RWPE2 (cell line): ENCODE results near the gene SLC2A6.

Source experiments
- ATAC-seq: fragments of 200-7000 bp; cut with Tn5 transposase; 3 replicates; pipeline ENCODE4 v1.9.1; 2021; ENCODE audit warnings: low read depth
- DNase-seq: peaks from one replicate; pipeline ENCODE4 v3.0.0-alpha.2; 2020; ENCODE audit warnings: low spot score
- H3K27ac ChIP-seq: fragments of 450-650 bp; 2 replicates; pipeline ENCODE4 v1.5.1; 2017; ENCODE audit warnings: mild to moderate bottlenecking; ENCODE audit not compliant: poor library complexity, severe bottlenecking
- H3K27me3 ChIP-seq: fragments of 250-450 bp; sonication (Bioruptor Pico); 2 replicates; pipeline ENCODE4 v1.5.1; 2021; ENCODE audit warnings: mild to moderate bottlenecking, moderate library complexity; ENCODE audit not compliant: insufficient read depth, poor library complexity, severe bottlenecking
- H3K36me3 ChIP-seq: fragments of 250-450 bp; sonication (Bioruptor Pico); 2 replicates; pipeline ENCODE4 v1.5.1; 2020; ENCODE audit warnings: low read depth, mild to moderate bottlenecking, moderate library complexity
- H3K4me1 ChIP-seq: fragments of 250-450 bp; sonication (Bioruptor Pico); 2 replicates; pipeline ENCODE4 v1.5.1; 2021; ENCODE audit warnings: mild to moderate bottlenecking, moderate library complexity; ENCODE audit not compliant: insufficient read depth, poor library complexity, severe bottlenecking
- H3K4me3 ChIP-seq: fragments of 250-450 bp; sonication (Bioruptor Pico); 2 replicates; pipeline ENCODE4 v1.5.1; 2021; ENCODE audit warnings: mild to moderate bottlenecking, moderate library complexity; ENCODE audit not compliant: severe bottlenecking
- H3K9me3 ChIP-seq: fragments of 250-450 bp; sonication (Bioruptor Pico); 2 replicates; pipeline ENCODE4 v1.5.1; 2021; ENCODE audit warnings: mild to moderate bottlenecking, moderate library complexity; ENCODE audit not compliant: severe bottlenecking
- TF ChIP-seq, protein P1 (sequence below): fragments of 450-650 bp; IDR thresholded peaks from one replicate; pipeline ENCODE4 v1.5.1; 2017; ENCODE audit warnings: mild to moderate bottlenecking, moderate library complexity; ENCODE audit not compliant: poor library complexity, severe bottlenecking

The SLC2A6 gene

GRCh38 chr9:133502112-133502511 lies 23.2 kb upstream of the SLC2A6 start:
- Histone ChIP-seq H3K9me3 (peaks cover 8% of the 10 kb centered on the region), H3K36me3 (no peaks in the 10 kb centered on the region), H3K27me3 (no peaks in the 10 kb centered on the region), H3K27ac (no peak overlapping the region), H3K4me1 (no peaks in the 10 kb centered on the region), H3K4me3 (no peak overlapping the region)
- DNase-seq = no peak
- no peak for ATAC-seq
- TF ChIP-seq, protein P1, sequence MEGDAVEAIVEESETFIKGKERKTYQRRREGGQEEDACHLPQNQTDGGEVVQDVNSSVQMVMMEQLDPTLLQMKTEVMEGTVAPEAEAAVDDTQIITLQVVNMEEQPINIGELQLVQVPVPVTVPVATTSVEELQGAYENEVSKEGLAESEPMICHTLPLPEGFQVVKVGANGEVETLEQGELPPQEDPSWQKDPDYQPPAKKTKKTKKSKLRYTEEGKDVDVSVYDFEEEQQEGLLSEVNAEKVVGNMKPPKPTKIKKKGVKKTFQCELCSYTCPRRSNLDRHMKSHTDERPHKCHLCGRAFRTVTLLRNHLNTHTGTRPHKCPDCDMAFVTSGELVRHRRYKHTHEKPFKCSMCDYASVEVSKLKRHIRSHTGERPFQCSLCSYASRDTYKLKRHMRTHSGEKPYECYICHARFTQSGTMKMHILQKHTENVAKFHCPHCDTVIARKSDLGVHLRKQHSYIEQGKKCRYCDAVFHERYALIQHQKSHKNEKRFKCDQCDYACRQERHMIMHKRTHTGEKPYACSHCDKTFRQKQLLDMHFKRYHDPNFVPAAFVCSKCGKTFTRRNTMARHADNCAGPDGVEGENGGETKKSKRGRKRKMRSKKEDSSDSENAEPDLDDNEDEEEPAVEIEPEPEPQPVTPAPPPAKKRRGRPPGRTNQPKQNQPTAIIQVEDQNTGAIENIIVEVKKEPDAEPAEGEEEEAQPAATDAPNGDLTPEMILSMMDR = no peak

- no peak overlapping the region for H3K4me3 ChIP-seq
- ATAC-seq = no peak
- no peaks in the 10 kb centered on the region for H3K4me1 ChIP-seq
- H3K36me3 ChIP-seq = no peaks in the 10 kb centered on the region
- no peak overlapping the region for H3K27ac ChIP-seq
- peaks cover 8% of the 10 kb centered on the region for H3K9me3 ChIP-seq
- TF ChIP-seq, protein P1 = no peak
- no peaks in the 10 kb centered on the region for H3K27me3 ChIP-seq
- DNase-seq = no peak
These were observed 21.0 kb upstream of the SLC2A6 start for GRCh38 chr9:133499892-133500270.

- Histone ChIP-seq H3K9me3 (peaks cover 8% of the 10 kb centered on the region), H3K4me3 (no peak overlapping the region), H3K27ac (no peak overlapping the region), H3K4me1 (no peaks in the 10 kb centered on the region), H3K36me3 (no peaks in the 10 kb centered on the region), H3K27me3 (no peaks in the 10 kb centered on the region)
- DNase-seq (no peak), ATAC-seq (no peak)
- TF ChIP-seq, protein P1 = no peak
These were observed 20.4 kb upstream of the SLC2A6 start for GRCh38 chr9:133499132-133499891.

- DNase-seq = no peak
- ATAC-seq = no peak
- no peak overlapping the region for H3K27ac ChIP-seq
- H3K36me3 ChIP-seq = no peaks in the 10 kb centered on the region
- no peaks in the 10 kb centered on the region for H3K4me1 ChIP-seq
- H3K27me3 ChIP-seq = no peaks in the 10 kb centered on the region
- no peak overlapping the region for H3K4me3 ChIP-seq
- TF ChIP-seq, protein P1 = no peak
- H3K9me3 ChIP-seq = peaks cover 4% of the 10 kb centered on the region
These were observed 18.3 kb upstream of the SLC2A6 start for GRCh38 chr9:133496861-133497842.
